HG03460 (cell line): ENCODE data around the gene FOXO3.
"Not testable (repeated sequence)": the region's sequence is repeated elsewhere in the genome, so short reads cannot be mapped to it uniquely, and the experiment has no call there.

Source experiments
- ATAC-seq: cut with Tn5 transposase; IDR thresholded peaks from one replicate; pipeline ENCODE4 v1.9.1; 2021; ENCODE audit not compliant: unreplicated experiment

The FOXO3 gene

DNA sequence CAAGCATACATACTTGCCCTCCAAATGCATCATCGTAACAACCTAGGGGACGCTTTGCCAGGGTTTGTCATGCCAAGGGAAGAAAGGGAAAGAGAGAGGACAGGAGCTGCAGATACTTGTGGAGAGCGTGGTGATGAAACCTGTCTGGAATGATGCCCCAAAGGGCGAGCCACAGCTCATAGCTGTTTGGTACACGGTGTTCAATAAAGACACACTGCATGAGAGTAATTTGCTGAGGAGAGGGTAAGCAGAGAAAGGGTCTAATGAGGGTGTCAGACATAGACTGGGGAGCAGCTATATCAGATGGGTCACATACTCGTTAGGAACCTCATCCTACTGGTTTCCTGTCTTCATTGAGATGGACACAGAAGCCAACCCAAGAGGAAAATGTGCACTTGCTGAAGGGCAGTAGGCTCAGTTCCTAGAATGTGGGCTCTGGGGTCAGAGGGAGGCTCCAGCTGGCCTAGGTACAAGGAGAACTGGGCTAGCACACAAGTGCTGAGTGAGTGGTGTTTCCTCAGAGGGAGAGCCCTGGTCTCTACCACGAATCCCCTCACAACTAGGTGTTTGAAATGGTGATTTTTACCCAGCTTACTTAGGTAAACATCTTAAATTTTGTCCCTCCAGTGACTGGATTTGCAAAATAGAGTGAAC is 5.2 kb upstream of the FOXO3 start:
- ATAC-seq, result no peak

GRCh38 chr6:108556250-108556649 is 4.5 kb upstream of the FOXO3 start:
- no peak for ATAC-seq

- no peak for ATAC-seq
Measured at GRCh38 chr6:108556866-108557493, 3.7 kb upstream of the FOXO3 start.

- ATAC-seq, result no peak
Measured at GRCh38 chr6:108557494-108558371, 3.0 kb upstream of the FOXO3 start.

GRCh38 chr6:108558372-108559096 is 2.2 kb upstream of the FOXO3 start:
- ATAC-seq, result peak; percentile 59

- ATAC-seq, result no peak
Measured at GRCh38 chr6:108559097-108559883, 1.4 kb upstream of the FOXO3 start.

- no peak for ATAC-seq
Measured at GRCh38 chr6:108559884-108560462, 744 bp upstream of the FOXO3 start.

DNA sequence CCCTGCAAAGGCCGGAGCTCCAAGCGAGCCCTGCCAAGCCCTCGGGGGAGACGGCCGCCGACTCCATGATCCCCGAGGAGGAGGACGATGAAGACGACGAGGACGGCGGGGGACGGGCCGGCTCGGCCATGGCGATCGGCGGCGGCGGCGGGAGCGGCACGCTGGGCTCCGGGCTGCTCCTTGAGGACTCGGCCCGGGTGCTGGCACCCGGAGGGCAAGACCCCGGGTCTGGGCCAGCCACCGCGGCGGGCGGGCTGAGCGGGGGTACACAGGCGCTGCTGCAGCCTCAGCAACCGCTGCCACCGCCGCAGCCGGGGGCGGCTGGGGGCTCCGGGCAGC is 561 bp downstream of the FOXO3 start:
- not testable (repeated sequence) for ATAC-seq

DNA sequence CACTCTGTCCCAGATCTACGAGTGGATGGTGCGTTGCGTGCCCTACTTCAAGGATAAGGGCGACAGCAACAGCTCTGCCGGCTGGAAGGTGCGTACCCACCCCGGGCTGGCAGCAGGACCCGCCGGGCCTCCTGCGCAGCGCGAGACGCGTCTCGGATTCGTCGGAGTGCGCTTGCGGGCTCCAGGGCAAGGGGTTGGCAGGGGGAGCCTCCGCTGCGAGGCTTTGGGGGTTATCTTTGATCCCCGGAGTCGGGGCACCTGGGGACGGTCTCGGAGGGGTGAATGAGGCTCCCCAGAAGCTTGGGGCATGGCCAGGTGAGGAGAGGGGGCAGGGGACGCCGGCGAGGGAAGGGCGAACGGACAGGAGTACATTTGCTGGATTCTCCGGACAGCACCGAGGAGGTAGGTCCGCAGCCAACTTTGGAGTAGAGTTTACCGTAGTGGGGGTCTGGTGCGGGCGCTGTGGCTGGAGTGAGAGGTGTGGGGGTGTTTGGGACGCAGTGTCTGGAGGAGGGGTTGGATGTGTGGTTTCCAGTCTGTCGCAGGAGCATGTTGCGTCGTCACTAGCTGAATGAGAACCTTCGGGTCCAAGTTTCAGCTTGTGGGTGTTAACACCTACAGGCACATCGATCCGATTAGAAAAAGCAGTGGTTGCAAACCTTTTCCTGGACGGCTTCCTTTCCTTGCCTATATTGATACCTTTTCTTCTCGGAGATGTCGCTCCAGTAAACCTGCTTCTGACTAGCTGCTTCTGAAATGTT is 1.2 kb downstream of the FOXO3 start:
- ATAC-seq, result no peak

GRCh38 chr6:108562503-108562993 is 1.8 kb downstream of the FOXO3 start:
- ATAC-seq, result no peak

DNA sequence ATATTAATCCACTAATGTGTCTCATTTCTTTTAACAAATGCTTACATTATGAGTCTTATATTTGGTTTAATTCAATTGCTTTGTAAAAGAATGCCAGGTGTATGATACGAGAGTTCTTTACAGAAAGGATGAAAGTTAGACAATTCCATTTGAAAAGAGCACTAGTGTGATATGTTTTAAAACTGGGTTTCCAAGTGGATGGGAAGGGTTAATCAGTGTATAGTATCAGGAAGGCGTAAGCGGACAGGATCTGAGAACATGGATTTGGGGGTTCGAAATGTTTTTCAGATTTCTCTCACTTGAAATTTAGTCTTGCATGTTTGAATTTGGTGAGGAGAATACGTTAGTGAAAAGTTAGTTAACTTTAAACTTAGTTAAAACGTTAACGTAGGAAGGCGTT is 2.6 kb downstream of the FOXO3 start:
- ATAC-seq, result no peak

DNA sequence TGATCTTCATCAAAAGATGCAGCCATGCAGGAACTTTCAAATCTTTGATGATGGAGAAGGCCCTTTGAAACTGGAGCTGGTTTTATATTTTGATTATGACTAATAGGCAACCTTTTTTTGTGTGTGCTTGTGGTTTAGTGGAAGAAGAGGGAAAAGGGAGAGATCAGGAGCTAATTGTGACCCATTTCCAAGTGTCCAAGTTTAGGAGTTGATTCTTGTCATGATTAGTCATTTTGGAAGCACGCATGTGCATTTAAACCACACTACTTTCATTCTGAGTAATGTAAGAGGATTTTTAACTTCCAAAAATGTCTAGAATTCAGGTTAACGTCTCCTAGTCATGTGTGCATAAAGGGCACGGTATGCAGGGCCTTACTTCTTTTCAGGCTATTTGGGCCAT is 3.5 kb downstream of the FOXO3 start:
- ATAC-seq, result no peak

DNA sequence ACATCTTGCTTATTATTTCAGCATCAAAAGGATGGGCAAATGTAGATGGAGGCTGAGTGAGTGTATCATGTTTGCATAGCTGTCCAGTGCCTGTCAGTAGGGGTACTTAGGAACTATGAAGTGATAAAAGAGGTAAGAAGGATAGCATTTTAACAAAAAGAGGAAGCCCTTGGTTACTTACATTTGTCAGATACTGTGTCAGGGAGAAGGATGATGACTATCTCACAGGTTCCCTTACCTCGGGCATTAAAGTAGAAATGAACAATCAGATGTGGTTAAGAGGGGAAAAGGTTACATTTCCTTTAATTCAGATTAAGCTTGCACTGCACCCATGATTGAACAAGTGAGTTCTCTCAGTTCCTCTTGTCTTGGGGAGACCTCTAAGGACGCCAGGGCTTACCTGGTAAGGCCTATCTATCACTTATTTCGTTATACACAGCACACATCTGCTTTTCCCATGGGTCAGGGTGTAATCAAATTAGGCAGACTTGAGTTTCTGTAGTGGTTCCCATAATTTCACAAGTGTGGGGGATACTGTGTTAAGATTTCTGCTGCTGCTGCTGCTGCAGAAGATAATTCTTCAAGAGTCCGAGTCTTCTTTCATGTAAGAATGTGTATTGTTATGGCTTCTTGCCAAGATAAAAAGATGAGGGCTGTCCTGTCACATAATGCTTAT is 4.5 kb downstream of the FOXO3 start:
- peak; percentile 86 for ATAC-seq

GRCh38 chr6:108565893-108566292 is 5.2 kb downstream of the FOXO3 start:
- ATAC-seq, result peak; percentile 36

DNA sequence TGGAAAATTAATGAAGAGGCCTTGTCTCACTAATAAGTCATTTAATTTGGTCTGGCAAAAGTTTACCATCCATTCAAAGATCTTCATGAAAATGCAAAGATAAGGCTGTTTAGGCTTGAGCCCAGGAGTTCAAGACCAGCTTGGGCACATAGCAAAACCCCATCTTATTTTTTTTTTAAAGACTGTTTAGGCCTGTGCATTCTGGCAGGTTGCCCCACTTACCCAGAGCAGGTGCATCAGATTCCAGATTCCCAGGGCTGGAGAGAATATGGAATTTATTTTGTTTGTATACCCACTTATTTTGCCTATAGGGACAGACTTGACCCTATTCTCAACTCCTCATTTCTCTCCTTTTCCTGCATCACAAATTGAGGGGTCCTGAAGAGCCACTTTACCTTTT is 5.7 kb downstream of the FOXO3 start:
- ATAC-seq, result no peak

- ATAC-seq, result no peak
Measured at GRCh38 chr6:108568101-108568500, 7.4 kb downstream of the FOXO3 start.

- no peak for ATAC-seq
Measured at GRCh38 chr6:108568551-108569305, 8.0 kb downstream of the FOXO3 start.

DNA sequence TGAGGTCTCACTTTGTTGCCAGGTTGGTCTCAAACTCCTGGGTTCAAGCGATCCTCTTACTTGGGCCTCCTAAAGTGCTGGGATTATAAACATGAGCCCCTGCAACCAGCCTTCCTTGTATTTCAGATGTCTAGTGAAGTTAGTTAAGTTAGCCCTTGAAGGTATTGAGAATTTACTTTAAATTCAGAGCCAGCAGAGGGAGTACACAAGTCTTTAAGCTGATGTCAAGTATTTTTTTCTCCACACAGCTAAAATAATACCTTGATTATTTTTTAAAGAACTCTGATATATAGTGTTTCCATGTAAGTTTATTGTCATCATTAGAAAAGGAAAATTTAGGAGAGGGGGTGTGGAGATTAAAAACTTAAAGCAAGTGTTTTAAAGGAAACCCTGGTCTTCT is 9.8 kb downstream of the FOXO3 start:
- no peak for ATAC-seq
